K562 (cell line): ENCODE data around the gene TIA1.

Source experiments
- SAFB2 ChIP-seq: fragments of 200-400 bp; formaldehyde crosslinking; IDR thresholded peaks from 2 replicates; pipeline ENCODE4 v1.6.1; 2018; ENCODE audit warnings: borderline replicate concordance, low read length, low read depth, moderate library complexity; ENCODE audit not compliant: severe bottlenecking
- TAF1 ChIP-seq: IDR thresholded peaks from 2 replicates; pipeline ENCODE4 v1.6.1; 2011; ENCODE audit warnings: mild to moderate bottlenecking, low read length, moderate library complexity; ENCODE audit not compliant: insufficient read depth, control insufficient read depth, severe bottlenecking; ENCODE audit errors: extremely low read depth
- TFAP4 ChIP-seq: sonication (generic); formaldehyde crosslinking; IDR thresholded peaks from 2 replicates; pipeline ENCODE4 v1.8.0; 2022; ENCODE audit warnings: missing genetic modification reagents, mild to moderate bottlenecking, moderate library complexity, borderline replicate concordance
- ZNF589 ChIP-seq: fragments of 200-800 bp; sonication (Bioruptor generic); IDR thresholded peaks from 2 replicates; pipeline ENCODE4 v1.6.1; 2016; ENCODE audit warnings: low read depth, missing genetic modification characterization, missing compliant biosample characterization

GRCh38 chr2:70240599-70240998 lies 7.8 kb downstream of the TIA1 start:
- TF ChIP-seq ZNF589, result no peak
- no peak for TF ChIP-seq TAF1
- no peak for TF ChIP-seq SAFB2
- no peak for TF ChIP-seq TFAP4
